Activated CD8-positive, alpha-beta memory T cell treated with anti-CD3 and anti-CD28 coated beads for 24 hours (primary cell): ENCODE results near the gene TRAF3IP1.
A peak's percentile ranks its signal among the peaks of the same experiment; 100 is the strongest.
"Not testable (repeated sequence)": the region's sequence is repeated elsewhere in the genome, so short reads cannot be mapped to it uniquely, and the experiment has no call there.

Experiments
- DNase-seq: peaks from one replicate; pipeline ENCODE4 v3.0.0-alpha.2; 2020

TRAF3IP1 gene

DNA sequence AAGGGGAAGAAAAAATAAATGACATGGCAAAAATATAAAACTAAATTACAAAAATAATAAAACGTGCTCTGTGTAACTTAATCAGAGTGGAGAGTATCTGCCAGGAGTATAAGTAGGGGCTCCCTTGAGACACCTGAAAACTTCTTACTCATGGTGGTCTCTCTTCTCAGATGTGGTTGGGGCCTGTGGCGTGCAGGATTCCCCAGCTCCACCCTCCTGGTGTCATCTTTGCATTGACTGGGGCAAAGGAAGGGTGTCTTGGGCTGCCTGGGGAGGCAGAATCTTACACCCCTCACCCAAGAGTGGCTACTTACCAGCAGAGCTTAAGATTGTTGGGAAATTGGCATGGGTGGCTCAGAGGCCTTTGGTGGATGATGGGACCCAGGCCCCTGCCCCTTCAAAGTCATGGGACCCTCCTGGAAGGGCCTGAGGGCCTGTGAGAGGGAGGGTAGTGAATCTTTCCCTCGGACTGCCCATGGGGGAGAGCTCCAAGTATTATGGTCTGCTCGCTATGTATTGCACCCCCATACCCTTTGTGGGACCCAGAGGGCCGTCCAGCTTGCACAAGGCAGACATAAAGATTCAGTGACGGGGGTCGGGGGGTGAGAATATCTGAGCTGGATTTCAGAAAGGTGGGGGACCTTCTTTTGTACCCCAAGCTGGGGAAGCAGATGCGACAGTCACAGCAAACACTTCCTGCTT lies 6.9 kb upstream of the TRAF3IP1 start:
- no peak for DNase-seq

DNA sequence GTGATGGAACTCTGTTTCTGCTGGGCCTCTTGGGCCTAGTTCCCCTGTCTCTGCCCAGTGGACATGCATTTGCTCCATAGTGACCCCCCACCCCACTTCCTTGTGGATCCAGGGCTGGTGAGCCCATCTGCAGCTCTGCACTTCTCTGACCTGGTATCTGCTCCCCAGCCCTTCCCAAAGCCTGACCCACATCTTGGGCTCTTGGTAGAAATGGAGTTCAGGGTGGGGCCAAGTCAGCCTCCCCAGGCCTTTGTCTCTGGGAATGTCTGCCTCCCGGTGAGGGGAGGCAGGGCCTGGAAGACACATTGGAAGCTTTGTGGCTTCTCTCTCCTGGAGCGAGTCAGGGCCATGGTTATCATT lies 6.3 kb upstream of the TRAF3IP1 start:
- no peak for DNase-seq

DNA sequence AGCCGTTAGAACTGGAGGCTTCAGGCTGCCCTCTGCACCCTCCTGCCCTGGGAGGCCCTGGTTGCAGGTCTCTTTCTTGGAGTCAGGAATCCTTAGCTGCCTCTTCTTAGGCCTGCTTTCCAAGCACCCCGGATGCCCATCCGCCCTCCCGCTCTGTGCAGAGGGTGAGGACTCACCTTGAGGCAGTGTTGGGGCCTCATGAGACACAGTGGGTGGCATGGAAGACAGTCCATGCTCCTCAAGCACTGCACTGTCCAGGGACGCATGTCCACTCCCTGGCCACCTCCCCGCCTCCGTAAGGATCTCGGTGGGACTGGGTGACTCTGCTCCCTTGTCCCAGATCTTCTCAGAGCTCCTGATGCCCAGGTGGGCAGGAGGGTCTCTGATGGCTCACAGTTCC lies 5.7 kb upstream of the TRAF3IP1 start:
- DNase-seq = no peak

DNA sequence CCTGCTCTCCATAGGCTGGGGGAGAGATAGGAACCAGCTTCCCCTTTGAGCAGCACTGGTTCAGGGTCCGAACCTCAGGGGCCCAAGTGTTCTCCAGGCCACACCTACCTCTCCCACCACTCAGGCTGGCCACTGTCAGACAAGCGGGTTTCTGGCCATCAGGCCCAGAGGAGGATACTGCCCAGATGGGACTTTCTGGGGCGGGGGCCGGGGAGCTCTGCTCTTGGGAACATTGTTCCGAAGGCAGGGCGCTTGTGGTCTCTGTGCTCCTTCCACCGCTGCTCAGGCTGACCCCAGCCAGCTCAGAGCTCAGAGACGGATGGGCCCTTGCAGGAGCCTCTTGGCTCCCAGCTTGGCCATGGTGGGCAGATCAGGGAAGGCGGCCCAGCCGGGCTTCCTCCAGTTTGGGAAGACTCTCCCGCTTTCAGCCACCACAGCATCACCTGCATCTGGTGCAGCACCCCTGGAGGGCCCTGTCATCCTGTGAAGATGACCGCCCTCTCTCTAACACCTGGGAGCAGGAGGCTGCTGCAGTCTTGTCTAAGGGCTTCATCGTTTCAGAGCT lies 5.2 kb upstream of the TRAF3IP1 start:
- DNase-seq = no peak

DNA sequence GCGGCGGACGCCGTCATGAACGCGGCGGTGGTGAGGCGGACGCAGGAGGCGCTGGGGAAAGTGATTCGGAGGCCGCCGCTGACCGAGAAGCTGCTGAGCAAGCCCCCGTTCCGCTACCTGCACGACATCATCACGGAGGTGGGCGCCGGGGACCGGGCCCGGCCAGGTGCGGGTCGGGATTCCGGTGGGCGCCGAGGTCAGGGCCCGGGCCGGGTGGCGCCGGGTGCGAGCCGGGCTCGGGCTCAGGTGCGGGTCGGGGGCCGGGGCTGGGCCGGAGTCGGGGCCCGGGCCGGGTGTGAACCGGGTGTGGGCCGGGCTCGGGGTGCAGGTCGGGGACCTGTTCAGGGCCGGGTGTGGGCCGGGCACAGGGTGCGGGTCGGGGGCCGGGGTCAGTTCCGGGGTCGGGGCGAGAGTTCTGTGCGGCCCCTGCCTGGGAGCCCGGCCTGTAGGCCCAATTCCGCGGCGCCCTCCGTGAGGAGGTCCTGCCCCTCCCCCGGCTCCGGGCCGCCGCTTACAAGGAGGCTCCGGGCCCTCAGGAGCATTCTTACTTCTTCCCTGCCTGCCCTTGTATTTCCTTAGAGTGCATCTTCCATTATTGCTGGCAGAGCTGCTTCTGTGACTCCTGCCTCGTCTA lies 447 bp downstream of the TRAF3IP1 start:
- no peak for DNase-seq

DNA sequence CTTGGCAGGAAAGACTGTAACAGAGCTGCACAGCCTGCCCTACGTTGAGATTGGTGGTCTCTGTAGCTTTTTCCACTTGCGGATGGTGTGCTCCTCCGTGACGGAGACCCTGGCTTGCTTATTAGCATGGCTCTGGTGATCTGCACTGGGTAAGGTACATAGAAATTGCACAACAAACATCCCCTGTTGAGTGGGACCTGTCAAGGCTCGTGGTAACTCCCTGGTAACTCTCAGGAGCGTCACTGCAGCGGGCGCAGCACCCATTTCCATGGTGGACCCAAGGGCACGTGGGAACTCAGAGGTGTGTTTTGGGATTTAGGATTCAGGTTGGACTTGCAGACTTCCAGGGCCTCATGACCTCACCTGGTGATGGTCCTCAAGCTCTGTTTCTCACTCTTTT lies 1.1 kb downstream of the TRAF3IP1 start:
- no peak for DNase-seq

DNA sequence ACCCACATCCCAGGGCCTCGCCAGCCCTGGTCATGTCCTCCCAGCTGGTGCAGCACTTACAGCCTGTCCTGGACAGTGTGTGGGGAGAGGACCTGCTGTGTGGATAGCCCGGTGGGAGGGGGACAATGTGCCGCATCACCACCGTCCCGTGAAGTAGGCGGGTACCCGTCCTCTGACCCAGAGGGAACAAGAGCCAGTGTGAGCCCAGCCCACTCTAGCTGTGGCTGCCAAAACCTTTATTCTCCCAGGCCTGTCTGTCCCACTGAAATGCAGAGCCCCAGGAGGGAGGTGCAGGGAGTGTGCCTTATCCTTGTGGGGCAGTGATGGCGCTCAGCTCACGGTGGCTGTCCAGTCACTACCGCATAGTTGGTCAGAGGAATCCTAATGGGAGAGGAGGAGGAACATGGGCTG lies 1.7 kb downstream of the TRAF3IP1 start:
- DNase-seq = no peak

DNA sequence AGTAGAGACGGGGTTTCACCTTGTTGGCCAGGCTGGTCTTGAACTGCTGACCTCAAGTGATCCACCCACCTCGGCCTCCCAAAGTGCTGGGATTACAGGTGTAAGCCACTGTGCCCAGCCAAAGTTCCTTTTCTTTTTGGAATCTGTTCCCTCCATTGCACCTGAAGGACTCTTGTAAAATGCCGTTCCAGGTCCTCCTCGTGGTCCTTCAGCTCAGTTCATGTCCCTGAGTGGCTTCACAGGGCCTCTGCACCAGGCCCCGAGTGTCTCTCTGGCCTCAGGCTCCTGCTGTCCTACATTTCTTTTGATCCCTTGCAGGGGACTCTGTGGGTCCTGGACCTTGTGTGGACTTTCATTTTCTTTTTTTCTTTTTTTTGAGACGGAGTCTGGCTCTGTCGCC lies 3.9 kb downstream of the TRAF3IP1 start:
- DNase-seq = peak; percentile 17

DNA sequence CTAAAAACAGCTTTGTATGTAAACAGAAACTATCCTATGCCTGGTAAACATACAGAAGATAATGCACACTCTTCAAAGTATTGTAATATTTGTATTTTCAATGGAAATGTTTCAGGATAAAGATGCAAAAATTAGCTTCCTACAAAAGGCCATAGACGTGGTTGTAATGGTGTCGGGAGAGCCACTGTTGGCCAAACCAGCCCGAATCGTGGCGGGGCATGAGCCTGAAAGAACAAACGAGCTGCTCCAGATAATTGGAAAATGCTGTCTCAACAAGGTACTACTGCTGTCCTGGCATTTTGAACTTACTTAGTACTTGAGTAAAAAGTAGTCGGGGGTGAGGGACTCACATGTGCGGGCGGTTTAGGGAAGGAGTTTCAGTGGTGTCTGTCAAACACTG lies 5.4 kb downstream of the TRAF3IP1 start:
- DNase-seq = peak; percentile 19

DNA sequence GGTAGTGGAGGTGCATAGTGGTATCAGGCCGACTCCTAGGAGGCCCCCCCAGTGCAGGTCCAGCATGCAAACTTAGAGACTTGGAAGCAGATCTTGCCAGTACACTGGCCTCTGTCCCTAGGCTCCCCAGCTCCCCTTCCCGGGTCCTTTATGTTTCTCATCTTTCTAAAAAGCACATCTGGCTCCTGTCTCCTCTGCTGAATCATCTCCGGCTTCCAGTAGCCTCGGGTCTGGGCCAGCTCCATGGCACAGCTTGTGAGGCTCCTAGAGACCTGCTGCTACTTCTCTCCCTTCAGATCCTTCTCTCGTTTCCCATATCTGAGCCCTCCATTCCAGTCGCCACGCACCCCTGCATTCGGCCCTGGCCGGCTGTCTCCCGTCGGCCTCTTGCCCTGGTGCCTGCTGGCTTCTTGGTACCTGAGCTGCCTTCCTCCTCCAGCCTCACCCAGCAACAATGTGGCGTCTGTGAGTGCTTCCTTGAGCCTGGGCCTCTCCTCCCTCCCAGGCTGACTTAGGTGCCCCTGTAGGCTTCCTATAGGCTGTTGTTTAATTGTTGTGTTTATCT lies 6.6 kb downstream of the TRAF3IP1 start:
- peak; percentile 48 for DNase-seq

DNA sequence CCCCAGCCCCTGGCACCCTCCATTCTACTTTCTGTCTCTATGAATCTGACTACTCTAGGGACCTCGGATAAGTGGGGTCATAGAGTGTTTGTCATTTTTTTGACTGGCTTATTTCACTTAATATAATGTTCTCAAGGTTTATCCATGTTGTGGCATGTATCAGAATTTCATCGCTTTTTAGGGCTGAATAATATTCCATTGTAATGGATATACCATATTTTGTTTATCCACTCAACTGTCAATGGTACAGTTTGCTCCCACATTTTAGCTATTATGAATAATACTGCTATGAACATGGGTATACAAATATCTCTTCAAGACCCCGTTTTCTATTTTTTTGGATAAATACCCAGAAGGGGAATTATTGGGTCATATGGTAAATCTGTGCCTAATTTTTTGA lies 7.4 kb downstream of the TRAF3IP1 start:
- no peak for DNase-seq

DNA sequence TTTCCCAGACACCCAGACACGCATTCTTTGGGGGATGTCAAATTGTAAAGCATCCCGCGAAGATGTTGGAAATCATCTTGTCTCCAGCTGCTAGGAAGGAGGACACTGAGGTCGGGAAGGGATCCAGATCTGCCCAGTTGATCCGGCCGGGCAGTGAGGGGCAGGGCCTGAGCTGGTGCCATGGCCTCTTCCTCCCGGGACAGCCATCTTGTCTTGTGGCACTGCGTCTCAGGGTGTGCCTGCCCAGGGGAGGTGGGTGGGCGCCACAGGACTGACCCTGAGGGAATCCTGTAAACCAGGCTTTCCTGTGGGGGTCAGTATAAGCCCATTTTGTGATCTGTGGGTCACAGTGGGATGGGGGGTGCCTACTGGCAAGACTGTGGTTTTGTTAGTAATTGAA lies 10.1 kb downstream of the TRAF3IP1 start:
- no peak for DNase-seq

DNA sequence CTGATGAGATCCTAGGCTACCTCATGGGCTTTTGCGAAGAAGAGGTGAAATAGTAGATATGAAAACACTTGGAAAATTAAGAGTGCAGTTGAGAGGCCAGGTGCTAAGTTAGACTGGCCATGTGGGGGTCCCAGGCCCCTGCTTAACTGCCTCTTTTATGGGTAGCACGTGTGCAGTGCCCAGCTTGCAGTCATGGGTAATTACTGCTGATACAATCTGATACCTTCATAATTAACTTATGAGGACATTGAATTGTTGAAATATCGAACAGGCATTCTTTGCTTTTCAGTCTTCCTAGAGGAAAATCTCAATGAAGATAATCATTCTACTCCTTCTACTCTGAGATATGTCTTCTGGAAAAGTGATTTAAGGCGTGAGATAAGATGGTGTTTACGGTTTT lies 11.6 kb downstream of the TRAF3IP1 start:
- DNase-seq = no peak

DNA sequence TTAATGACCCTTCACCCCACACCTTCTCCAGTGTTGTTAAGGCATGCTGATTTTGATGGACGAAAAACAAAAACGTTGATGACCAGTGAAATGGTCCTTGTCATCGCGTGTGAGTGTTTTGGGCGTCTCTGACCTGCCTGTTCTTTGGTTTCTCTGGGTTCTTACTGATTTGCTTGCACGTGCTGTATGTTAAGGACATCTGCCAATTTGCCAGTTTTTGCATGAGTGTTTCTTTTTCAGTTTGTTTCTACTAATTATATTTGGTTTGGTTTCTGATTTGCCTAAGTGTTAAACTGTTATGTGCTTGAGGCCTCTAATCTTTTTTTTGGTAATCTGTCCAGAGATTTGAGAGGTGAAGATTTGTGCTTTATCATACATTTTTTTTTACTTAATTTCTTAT lies 14.6 kb downstream of the TRAF3IP1 start:
- DNase-seq = no peak

DNA sequence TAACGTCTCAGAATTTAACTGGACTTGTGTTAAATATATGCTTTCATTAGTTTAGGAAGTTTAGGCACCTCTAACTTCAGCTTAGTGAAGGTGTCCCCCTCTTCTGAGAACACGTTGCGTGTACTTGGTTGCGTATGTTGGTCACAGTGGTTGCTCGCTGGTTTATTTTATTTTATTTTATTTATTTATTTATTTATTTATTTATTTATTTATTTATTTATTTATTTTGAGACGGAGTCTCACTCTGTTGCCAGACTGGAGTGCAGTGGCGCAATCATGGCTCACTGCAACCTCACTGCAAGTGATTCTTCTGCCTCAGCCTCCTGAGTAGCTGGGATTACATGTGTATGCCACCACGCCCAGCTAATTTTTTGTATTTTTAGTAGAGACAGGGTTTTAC lies 15.3 kb downstream of the TRAF3IP1 start:
- not testable (repeated sequence) for DNase-seq

DNA sequence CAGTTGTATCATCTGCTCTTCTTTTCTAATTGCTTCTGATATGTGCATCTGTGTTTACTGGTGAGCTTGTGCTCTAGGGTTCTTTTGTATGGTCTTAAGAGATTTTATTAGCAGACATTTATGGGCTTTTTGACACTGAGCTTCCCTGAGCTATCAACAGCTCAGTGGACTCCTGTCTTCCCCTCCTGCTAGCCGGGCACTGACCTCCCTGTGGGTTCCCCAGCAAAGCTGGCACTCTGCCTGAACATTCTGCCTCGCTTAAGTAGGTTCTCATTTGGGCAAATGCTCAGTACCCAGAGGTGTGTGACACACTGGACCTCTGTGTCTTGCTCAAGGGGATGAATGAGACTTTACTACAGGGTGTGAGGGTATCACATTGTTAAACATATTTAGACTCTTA lies 15.8 kb downstream of the TRAF3IP1 start:
- DNase-seq = no peak

DNA sequence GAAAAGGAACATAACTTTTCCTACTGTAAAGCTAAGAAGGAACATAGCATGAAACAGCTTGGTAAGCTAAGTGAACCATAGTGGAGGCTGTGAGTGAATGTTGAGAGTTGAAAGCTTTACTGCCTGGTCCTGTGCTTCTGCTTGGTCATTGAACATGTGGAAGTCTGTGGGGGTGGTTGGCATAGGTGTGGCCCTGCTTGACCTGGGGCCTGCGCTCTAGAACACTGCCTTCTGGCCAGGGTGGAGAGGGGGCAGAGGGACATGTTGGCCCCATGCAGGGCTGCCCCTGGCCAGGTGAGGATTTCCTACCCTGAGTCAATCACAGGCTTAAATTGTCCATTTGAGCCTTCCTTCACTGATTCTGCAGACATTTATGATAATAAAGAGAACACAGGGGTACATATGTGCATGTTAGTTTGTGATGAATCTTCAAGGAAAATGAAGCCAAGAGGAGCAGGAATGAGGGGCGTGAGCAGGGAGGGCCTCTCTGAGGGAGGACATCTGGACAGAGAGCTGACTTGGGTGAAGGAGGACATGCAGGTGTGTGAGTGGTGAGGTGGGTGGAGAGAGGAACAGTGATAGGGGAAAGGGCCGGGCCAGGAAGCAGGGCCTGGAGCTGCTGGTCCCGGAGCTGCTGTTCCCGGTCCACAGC lies 16.6 kb downstream of the TRAF3IP1 start:
- no peak for DNase-seq

DNA sequence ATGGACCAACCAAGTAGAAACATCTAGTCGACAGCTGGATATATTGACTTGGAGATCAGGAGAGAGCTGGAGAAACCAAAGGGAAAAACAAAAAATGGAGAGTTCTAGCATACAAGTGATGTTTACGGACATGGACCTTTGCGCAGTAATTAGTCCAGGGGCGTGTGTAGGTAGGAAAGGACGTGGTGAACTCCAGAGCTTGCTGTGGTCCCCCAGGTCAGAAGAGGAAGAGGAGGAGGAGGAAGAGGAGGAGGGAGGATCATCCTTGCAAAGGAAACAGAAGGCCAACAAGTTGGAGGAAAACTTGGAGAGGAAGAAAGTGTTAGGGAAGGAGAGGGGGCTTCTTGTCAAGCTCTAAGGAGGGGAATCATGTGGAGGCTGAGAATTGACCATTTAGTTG lies 17.5 kb downstream of the TRAF3IP1 start:
- no peak for DNase-seq

DNA sequence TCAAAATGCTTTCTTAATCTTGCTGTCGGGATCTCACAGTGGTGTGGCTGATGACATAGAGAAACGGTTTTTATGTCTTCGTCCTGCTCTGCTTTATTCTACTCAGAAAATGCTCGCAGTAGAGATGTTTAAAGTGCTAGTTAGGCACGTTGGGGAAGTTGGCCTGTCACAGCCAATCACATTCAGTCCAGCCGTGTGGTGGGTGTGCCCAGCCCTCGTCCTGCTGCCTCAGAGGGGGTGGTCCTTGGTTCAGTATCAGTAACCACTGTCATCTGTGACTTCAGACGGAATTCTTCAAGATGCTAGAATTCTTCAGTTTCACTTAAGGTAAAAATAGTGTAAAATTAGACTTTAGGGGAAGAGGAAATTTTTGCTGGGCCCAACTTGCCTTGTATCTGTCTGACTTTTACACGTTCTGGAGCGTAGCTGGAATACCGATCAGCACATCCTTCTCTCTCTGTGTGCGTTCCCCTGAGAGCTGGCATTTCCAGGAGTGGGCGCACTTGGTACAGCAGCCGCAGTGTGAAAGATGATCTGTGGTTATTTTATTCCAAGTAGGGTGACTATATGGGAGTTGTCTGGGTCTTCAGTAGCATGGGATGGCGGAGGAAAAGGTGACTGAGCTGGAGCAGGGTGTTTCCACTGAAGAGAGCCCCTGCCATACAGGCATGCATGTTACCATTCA lies 18.5 kb downstream of the TRAF3IP1 start:
- no peak for DNase-seq

DNA sequence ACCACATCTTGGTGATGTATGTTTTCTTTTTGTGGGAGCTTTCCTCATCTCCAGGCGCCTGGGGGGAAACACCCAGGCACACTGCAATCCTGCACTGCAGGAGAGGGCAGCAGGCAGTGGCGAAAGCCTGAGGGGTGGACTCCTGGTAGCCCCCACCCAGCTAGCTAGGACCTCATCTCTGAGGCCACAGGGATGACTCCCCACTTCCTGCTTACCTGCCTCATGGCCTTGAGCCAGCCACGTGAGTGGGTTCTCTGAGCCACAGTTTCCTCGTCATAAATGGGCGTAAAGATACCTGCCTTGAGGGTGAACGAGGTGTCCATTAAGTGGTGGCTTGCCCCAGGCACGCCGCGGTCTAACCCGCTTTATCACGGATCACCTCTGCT lies 19.1 kb downstream of the TRAF3IP1 start:
- DNase-seq = no peak

DNA sequence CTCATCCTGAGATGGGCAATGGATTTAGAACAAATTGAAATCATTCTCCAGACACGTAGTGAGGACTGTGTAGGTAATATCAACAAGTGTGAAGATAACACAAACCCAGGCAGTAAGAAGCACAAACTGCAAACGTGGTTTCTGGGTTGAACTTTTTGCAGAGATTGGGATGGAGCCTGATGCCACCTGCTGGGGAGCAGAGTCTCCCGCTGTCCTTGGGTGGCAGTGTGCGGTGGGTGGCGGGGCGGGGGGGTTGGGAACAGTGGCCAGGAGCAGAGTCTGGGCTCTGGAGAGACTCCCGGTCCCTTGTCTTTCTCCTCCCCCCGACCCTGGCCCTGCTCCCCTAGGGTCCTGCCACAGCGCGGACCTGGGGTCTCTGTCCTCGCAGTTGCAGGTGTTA lies 19.5 kb downstream of the TRAF3IP1 start:
- no peak for DNase-seq

DNA sequence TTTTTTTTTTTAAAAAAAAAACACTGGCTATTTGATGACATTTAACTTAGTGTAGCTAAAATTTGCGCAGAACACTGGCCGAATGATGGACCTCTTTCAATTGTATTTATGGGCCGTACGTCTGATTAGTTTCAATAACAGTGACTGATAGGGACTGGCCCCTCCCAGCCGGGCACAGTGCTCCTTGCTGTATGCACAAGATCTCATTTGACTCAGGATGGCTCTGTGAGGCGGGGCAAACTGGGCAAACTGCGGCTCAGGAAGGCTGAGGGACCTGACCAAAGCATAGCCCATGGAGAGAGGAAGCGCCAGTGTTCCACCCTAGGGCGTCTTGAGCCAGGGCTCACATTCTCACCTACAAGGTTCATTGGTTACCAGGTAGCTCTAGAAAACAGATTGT lies 21.2 kb downstream of the TRAF3IP1 start:
- no peak for DNase-seq

DNA sequence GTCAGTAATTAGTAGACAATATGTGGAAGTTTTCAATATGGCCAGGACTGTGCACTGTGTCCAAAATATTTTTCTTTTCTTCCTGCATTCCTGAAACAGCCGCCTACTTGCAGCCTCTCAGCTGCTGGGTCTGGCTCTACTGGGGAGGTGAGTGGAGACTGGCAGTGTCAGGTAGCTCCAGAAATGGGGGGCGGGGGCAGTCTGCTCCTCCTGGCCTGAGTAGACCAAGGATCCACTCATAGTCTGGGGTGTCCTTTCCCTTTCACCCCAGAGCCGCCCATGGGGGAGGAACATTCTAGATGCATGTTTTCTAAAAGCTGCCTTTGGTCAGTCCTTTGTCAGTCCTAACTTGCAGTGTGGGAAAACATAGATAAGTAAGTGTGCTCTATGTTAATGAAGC lies 23.7 kb downstream of the TRAF3IP1 start:
- no peak for DNase-seq
